Upper lobe of right lung (tissue), 1 donor: ENCODE results near the gene GPR27. TPM values are rescaled to one million over a fixed set of nuclear protein-coding genes. Genes with fewer than 3 reads are reported as not detected.

Experiments
- ATAC-seq: fragments of 200-7000 bp; cut with Tn5 transposase; one replicate; pipeline ENCODE4 v1.9.1; 2020; ENCODE audit warnings: mild to moderate bottlenecking, moderate library complexity
- DNase-seq: peaks from one replicate; pipeline ENCODE4 v3.0.0-alpha.2; 2020
- H3K27ac ChIP-seq: fragments of 200-600 bp; one replicate; pipeline ENCODE4 v1.8.0; 2022
- H3K27me3 ChIP-seq: fragments of 200-600 bp; one replicate; pipeline ENCODE4 v1.8.0; 2022; ENCODE audit warnings: mild to moderate bottlenecking
- H3K36me3 ChIP-seq: fragments of 200-600 bp; one replicate; pipeline ENCODE4 v1.8.0; 2022
- H3K4me1 ChIP-seq: fragments of 200-600 bp; one replicate; pipeline ENCODE4 v1.8.0; 2022
- H3K4me3 ChIP-seq: fragments of 200-600 bp; one replicate; pipeline ENCODE4 v1.8.0; 2022; ENCODE audit warnings: mild to moderate bottlenecking
- H3K9me3 ChIP-seq: fragments of 200-600 bp; one replicate; pipeline ENCODE4 v1.8.0; 2022
- intact Hi-C: fragments of 100-400 bp; cut with DNase I; formaldehyde crosslinking; loops from one replicate; pipeline ENCODE4 v1.11.0; 2022
- total RNA-seq: library from RNA; stranded (reverse); fragmentation: NEBNext Ultra II Directional; extraction: Animal tissue kit (Norgen Biotek cat#: 25700); gene quantifications from one replicate; pipeline ENCODE4 v1.2.1, GENCODE V29; 2021
- TF ChIP-seq, protein P1 (sequence below): fragments of 200-600 bp; IDR thresholded peaks from one replicate; pipeline ENCODE4 v1.8.0; 2022; ENCODE audit warnings: antibody characterized with exemption
- donor health status: DM: no; HTN: yes; CAD: no; lungs with severe emphysema.

Gene GPR27
- total RNA-seq, 1 donor from 2014 or later = 3.7 TPM

- H3K4me3 ChIP-seq = no peak overlapping the region
- no peak overlapping the region for H3K27ac ChIP-seq
- H3K27me3 ChIP-seq = peaks cover 15% of the 10 kb centered on the region
- no peaks in the 10 kb centered on the region for H3K4me1 ChIP-seq
- no peaks in the 10 kb centered on the region for H3K9me3 ChIP-seq
- peak; percentile 76 for ATAC-seq
- intact Hi-C loops = no loop called here
- DNase-seq = no peak
- H3K36me3 ChIP-seq = no peaks in the 10 kb centered on the region
- TF ChIP-seq, protein P1, sequence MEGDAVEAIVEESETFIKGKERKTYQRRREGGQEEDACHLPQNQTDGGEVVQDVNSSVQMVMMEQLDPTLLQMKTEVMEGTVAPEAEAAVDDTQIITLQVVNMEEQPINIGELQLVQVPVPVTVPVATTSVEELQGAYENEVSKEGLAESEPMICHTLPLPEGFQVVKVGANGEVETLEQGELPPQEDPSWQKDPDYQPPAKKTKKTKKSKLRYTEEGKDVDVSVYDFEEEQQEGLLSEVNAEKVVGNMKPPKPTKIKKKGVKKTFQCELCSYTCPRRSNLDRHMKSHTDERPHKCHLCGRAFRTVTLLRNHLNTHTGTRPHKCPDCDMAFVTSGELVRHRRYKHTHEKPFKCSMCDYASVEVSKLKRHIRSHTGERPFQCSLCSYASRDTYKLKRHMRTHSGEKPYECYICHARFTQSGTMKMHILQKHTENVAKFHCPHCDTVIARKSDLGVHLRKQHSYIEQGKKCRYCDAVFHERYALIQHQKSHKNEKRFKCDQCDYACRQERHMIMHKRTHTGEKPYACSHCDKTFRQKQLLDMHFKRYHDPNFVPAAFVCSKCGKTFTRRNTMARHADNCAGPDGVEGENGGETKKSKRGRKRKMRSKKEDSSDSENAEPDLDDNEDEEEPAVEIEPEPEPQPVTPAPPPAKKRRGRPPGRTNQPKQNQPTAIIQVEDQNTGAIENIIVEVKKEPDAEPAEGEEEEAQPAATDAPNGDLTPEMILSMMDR = no peak
These were observed 51.5 kb downstream of the GPR27 start for GRCh38 chr3:71805199-71805598.

DNA sequence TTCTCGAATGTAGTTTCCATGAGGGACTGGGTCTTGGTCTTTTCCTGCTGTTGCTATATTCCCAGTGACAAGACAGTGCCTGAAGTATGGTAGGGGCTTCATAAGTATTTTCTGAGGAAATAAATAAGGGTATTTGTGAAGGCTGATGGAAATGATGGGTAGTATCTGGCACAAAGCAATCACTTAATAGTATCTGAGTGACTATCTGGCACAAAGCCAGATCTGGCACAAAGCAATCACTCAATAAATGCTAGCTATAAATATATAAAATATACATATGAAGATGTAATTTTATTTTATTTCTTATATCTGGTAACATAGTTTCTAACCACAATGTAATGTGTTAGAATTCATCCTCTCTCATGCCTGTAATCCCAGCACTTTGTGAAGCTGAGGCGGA is 52.0 kb downstream of the GPR27 start:
- Histone ChIP-seq H3K4me1 (no peaks in the 10 kb centered on the region), H3K27ac (no peak overlapping the region), H3K27me3 (peaks cover 14% of the 10 kb centered on the region), H3K9me3 (no peaks in the 10 kb centered on the region), H3K36me3 (no peaks in the 10 kb centered on the region), H3K4me3 (no peak overlapping the region)
- intact Hi-C loops = no loop called here
- TF ChIP-seq, protein P1 = no peak
- ATAC-seq = no peak
- DNase-seq = no peak

Other genes starting within 250 kb of the GPR27 start
- gene FOXP1, start 170.1 kb upstream of the GPR27 start, total RNA-seq = 140 TPM
- gene EIF4E3, start 28.5 kb upstream of the GPR27 start, total RNA-seq = 38.4 TPM
- 4.1 TPM for gene PROK2, start 31.3 kb downstream of the GPR27 start, total RNA-seq